A172 (cell line): ENCODE data around the gene MYRIP. TPM values are rescaled to one million over a fixed set of nuclear protein-coding genes. Genes with fewer than 3 reads are reported as not detected.
"Not testable (repeated sequence)": the region's sequence is repeated elsewhere in the genome, so short reads cannot be mapped to it uniquely, and the experiment has no call there.

Experiments
- DNase-seq: peaks from one replicate; pipeline ENCODE4 v3.0.0-alpha.2; 2015; ENCODE audit warnings: low spot score
- total RNA-seq: library from RNA; depleted of rRNA; stranded (reverse); fragments of >200 nt; shearing (Covaris generic); gene quantifications from 2 replicates; pipeline ENCODE4 v1.2.3, GENCODE V29; 2014; rRNA removed

Gene MYRIP
- total RNA-seq, result not detected in 2 replicates

GRCh38 chr3:39809181-39809994, at the start of gene MYRIP:
Gene MYRIP (plus strand): TSS chr3:39809609. CDS start chr3:39900817, 91,208 bp downstream.
- no peak for DNase-seq

GRCh38 chr3:39760325-39760724, 49.1 kb upstream of the MYRIP start:
- no peak for DNase-seq

- DNase-seq, result no peak
Measured at GRCh38 chr3:39762537-39763070, 46.8 kb upstream of the MYRIP start.

DNA sequence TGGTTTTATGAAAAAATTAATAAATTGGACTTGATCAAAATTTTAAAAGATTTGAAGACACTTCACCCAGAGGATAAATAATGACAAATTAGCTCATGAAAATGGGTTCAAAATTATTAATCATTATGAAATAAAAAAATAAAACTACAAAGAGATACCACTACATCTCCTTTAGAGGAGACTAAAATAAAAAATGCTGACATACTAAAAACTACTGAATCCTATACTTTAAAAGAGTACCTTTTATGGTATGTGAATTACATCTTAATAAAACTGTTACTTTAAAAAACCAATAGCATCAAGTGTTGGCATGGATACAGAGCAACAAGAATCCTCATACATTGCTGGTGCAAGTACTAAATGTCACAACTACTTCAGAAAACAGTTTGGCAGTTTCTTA, 46.0 kb upstream of the MYRIP start:
- DNase-seq, result no peak

- no peak for DNase-seq
Measured at GRCh38 chr3:39765575-39765974, 43.8 kb upstream of the MYRIP start.

DNA sequence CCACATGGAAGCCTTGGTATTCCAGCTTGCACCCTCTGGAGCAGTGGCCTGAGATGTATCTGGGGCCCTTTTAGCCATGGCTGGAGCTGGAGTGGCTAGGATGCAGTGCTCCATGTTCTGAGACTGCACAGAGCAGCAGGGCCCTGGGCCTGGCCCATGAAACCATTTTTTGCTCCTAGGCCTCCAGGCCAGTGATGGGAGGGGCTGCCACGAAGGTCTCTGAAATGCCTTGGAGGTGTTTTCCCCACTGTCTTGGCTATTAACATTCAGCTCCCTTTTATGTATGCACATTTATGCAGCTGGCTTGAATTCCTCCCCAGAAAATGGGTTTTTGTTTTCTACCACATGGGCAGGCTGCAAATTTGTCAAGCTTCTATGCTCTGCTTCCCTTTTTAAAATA, 43.0 kb upstream of the MYRIP start:
- no peak for DNase-seq

- DNase-seq, result not testable (repeated sequence)
Measured at GRCh38 chr3:39766909-39767308, 42.5 kb upstream of the MYRIP start.

DNA sequence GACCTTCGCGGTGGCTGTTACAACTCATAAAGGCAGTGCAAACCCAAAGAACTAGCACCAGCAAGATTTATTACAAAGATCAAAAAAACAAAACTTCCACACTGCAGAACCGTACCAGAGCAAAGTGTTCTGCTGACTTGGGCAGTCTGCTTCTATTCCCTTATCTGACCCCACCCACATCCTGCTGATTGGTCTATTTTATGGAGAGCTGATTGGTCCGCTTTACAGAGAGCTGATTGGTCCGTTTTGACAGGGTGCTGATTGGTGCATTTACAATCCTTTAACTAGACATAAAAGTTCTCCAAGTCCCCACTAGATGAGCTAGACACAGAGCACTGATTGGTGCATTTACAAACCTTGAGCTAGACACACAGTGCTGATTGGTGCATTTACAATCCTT, 31.2 kb upstream of the MYRIP start:
- DNase-seq, result not testable (repeated sequence)

DNA sequence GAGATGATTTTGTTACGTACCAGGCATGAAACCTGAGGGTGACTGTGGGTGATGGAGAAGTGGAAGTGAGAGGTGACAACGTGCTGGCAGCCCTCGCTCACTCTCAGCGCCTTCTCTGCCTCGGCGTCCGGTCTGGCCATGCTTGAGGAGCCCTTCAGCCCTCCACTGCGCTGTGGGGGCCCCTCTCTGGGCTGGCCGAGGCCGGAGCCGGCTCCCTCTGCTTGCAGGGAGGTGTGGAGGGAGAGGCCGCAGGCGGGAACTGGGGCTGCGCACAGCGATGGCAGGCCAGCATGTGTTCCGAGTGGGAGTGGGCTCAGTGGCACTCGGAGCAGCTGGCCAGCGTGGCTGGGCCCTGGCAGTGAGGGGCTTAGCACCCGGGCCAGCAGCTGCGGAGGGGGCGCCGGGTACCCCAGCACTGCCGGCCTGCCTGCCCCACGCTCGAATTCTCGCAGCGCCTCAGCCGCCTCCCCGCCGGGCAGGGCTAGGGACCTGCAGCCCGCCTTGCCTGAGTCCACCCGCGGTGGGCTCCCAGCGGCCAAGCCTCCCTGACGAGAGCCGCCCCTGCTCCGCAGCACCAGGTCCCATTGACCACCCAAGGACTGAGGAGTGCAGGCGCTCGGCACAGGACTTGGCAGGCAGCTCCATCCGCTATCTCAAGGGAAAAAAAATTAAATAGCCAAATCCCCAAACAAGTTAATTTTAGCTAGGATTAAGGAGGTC, 29.7 kb upstream of the MYRIP start:
- no peak for DNase-seq

GRCh38 chr3:39780352-39780751, 29.1 kb upstream of the MYRIP start:
- DNase-seq, result no peak

- DNase-seq, result no peak
Measured at GRCh38 chr3:39781025-39781424, 28.4 kb upstream of the MYRIP start.

DNA sequence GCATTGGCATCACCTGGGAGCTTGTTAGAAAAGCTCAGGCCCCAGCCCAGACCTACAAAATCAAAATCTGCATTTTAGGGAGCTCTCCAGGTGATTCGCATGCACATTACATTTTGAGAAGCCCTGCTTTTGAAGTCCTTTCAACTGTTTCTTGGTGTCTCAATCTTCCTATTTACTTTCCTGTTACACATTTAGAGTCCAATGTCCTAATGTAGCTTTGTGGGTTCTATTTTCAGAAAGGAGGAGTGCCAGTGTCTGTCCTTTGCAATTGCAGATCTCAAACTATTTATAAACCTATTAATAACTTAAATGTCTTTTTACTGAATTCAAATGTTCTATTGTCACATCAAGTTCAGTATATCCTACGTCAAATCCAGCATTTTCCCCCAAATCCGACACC, 27.8 kb upstream of the MYRIP start:
- no peak for DNase-seq

DNA sequence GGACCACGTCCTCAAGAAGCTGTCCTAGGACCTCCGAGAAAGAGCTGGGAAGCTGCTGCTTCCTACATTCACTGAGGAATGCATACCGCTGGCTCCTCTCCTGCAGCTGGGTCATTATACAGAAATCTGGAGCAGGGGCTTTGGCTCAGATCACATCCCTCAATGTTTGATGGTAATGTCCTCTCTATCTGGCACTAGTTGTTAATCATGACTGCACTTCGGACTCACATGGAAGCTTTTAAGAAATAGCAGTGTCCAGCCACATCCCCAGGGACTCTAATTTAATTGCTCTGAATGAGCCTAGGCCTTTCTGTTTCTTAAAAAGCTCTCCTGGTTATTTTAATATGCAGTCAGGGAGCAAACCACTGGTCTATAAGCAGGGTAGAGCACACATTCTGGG, 25.7 kb upstream of the MYRIP start:
- DNase-seq, result no peak

- no peak for DNase-seq
Measured at GRCh38 chr3:39784922-39785321, 24.5 kb upstream of the MYRIP start.

- DNase-seq, result no peak
Measured at GRCh38 chr3:39788128-39788883, 21.1 kb upstream of the MYRIP start.

GRCh38 chr3:39791603-39792002, 17.8 kb upstream of the MYRIP start:
- DNase-seq, result no peak

DNA sequence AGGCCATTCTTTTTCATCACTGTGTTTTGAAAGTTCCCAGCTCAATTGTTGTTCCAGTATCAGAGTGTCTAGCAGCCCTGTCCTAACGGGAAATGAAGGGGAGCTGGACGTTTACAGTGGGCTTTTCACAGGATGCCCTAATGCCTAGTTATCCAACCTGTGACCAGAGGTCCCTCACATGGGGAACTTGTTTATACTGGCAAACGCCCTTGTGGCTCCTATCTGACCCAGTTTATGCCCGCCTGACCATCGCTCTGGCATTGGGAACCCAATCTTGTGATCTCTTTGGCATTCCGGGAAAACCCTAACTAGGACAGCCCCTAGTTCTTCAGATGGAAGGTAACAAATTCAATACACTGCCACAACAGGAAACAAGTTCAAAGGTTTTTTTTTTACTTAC, 14.5 kb upstream of the MYRIP start:
- DNase-seq, result no peak

DNA sequence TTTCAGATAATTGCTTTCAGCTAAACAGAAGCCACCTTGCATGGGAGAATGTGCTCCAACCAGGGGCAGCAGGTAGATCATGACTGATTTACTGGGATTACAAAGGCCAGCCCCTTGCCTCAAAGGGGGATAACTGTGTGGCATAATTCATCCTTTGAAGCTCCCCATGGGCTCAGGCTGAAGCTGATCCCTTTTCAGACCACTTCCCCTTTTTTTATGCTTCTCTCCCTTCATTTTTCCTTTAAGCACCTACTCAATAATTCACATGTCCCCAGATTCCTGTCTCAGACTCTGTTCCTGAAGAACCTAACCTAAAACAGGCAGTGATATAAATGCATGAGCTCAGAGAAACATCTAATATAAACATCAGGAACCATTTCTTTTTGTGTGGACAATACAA, 8.2 kb upstream of the MYRIP start:
- DNase-seq, result no peak

- not testable (repeated sequence) for DNase-seq
Measured at GRCh38 chr3:39802486-39802885, 6.9 kb upstream of the MYRIP start.

DNA sequence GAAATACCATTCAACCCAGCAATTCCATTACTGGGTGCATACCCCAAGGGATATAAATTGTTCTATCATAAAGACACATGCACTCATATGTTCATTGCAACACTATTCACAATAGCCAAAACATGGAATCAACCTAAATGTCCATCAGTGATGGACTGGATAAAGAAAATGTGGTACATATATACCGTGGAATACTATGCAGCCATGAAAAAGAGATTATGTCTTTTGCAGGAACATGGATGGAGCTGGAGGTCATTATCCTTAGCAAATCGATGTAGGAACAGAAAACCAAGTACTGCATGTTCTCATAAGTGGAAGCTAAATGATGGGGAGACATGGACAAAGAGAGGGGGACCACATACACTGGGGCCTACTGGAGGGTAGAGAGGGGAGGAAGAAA, 5.5 kb upstream of the MYRIP start:
- no peak for DNase-seq

GRCh38 chr3:39804951-39805350, 4.5 kb upstream of the MYRIP start:
- DNase-seq, result no peak

DNA sequence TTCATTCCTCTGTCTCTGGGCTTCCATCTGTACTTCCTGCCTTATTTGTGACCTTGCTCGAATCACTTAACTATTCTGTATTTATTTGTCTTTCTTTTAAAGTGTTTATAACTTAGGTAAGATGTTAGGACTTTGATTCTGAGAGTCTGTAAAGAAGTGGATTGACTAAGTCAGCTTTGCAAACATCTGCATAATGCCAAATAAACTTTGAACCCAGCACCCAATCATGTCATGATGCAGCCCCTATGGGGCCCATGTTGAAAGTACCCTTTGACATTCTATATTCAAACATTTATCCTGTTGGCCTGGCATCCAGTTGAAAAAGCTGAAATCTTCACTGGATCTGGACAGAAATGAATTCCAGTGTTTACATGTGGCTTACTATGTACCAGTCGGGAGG, 3.8 kb upstream of the MYRIP start:
- no peak for DNase-seq
